OCI-LY7 (cell line): Measurements from ENCODE around the gene TMEM143.

ENCODE experiments used
- EZH2phosphoT487 ChIP-seq: fragments of 200-600 bp; sonication (generic); IDR thresholded peaks from 2 replicates; pipeline ENCODE4 v1.6.1; 2018; ENCODE audit warnings: low read depth, borderline replicate concordance, mild to moderate bottlenecking, mixed run types, antibody characterized with exemption, low read length, moderate library complexity, mixed read lengths
- TF ChIP-seq, protein P1 (sequence below): fragments of 200-600 bp; sonication (generic); conservative IDR thresholded peaks from 2 replicates; pipeline ENCODE4 v1.5.1; 2014; ENCODE audit warnings: mild to moderate bottlenecking, antibody characterized with exemption, low read length, moderate library complexity, mixed read lengths

DNA sequence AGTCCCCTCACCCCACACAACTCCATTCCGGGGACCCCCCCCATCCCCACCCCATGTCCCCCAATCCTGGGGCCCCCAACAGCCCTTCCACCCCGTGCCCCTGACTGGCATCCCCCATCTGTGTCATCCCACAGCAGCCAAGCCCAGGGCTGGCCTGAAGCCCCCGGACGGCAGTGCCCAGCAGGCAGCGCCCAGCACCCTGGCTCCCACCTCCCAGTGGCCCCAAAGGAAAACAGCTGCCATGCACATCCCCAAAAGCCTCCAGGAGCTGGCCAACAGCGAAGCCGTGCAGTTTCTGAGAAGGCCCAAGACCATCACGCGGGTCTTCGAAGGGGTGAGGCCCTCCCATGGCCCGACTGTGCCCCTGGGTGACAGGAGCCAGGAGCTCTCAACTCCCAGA lies 1.9 kb upstream of the TMEM143 start:
- TF ChIP-seq, protein P1, sequence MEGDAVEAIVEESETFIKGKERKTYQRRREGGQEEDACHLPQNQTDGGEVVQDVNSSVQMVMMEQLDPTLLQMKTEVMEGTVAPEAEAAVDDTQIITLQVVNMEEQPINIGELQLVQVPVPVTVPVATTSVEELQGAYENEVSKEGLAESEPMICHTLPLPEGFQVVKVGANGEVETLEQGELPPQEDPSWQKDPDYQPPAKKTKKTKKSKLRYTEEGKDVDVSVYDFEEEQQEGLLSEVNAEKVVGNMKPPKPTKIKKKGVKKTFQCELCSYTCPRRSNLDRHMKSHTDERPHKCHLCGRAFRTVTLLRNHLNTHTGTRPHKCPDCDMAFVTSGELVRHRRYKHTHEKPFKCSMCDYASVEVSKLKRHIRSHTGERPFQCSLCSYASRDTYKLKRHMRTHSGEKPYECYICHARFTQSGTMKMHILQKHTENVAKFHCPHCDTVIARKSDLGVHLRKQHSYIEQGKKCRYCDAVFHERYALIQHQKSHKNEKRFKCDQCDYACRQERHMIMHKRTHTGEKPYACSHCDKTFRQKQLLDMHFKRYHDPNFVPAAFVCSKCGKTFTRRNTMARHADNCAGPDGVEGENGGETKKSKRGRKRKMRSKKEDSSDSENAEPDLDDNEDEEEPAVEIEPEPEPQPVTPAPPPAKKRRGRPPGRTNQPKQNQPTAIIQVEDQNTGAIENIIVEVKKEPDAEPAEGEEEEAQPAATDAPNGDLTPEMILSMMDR: no peak
- no peak for TF ChIP-seq EZH2phosphoT487
